ENCODE data around the gene CPSF7.

CPSF7 gene

GRCh38 chr11:61377461-61378160 is 52.2 kb downstream of the CPSF7 start:
- no peak for TF ChIP-seq CTCF (IDR thresholded peaks at IDR 0.05; ENCODE audit: low read depth, low read length)
- DNase-seq, result no peak
- H3K4me1 ChIP-seq, result no peaks in the 10 kb centered on the region
- H3K27me3 ChIP-seq, result no peaks in the 10 kb centered on the region
- H3K9me3 ChIP-seq, result no peaks in the 10 kb centered on the region
- no peaks in the 10 kb centered on the region for H3K36me3 ChIP-seq
- no peak overlapping the region for H3K4me3 ChIP-seq (ENCODE audit: low read depth, low read length)

GRCh38 chr11:61375761-61376108 is 54.0 kb downstream of the CPSF7 start:
- TF ChIP-seq CTCF (IDR thresholded peaks at IDR 0.05; ENCODE audit: low read depth, low read length), result no peak
- Histone ChIP-seq H3K4me1 (no peaks in the 10 kb centered on the region), H3K36me3 (no peaks in the 10 kb centered on the region), H3K9me3 (no peaks in the 10 kb centered on the region), H3K4me3 (ENCODE audit: low read depth, low read length) (no peak overlapping the region), H3K27me3 (no peaks in the 10 kb centered on the region)
- DNase-seq, result no peak

- Histone ChIP-seq H3K4me1 (no peaks in the 10 kb centered on the region), H3K9me3 (no peaks in the 10 kb centered on the region), H3K4me3 (ENCODE audit: low read depth, low read length) (no peak overlapping the region), H3K27me3 (no peaks in the 10 kb centered on the region), H3K36me3 (peaks cover 14% of the 10 kb centered on the region)
- no peak for DNase-seq
- TF ChIP-seq CTCF (IDR thresholded peaks at IDR 0.05; ENCODE audit: low read depth, low read length), result no peak
Measured at GRCh38 chr11:61372659-61373420, 56.9 kb downstream of the CPSF7 start.

- Histone ChIP-seq H3K9me3 (no peaks in the 10 kb centered on the region), H3K4me3 (ENCODE audit: low read depth, low read length) (no peak overlapping the region), H3K4me1 (peaks cover 7% of the 10 kb centered on the region), H3K36me3 (peaks cover 32% of the 10 kb centered on the region), H3K27me3 (no peaks in the 10 kb centered on the region)
- TF ChIP-seq CTCF (IDR thresholded peaks at IDR 0.05; ENCODE audit: low read depth, low read length), result no peak
- DNase-seq, result no peak
Measured at GRCh38 chr11:61370349-61371005, 59.3 kb downstream of the CPSF7 start.

- Histone ChIP-seq H3K4me1 (peaks cover 7% of the 10 kb centered on the region), H3K9me3 (no peaks in the 10 kb centered on the region), H3K4me3 (ENCODE audit: low read depth, low read length) (no peak overlapping the region), H3K27me3 (no peaks in the 10 kb centered on the region), H3K36me3 (peaks cover 37% of the 10 kb centered on the region)
- TF ChIP-seq CTCF (IDR thresholded peaks at IDR 0.05; ENCODE audit: low read depth, low read length), result no peak
- no peak for DNase-seq
Measured at GRCh38 chr11:61369372-61370348, 60.1 kb downstream of the CPSF7 start.

Data from BE2C (cell line).